Aorta (tissue), 5 donors: ENCODE results near the gene MCOLN2. TPM values are rescaled to one million over a fixed set of nuclear protein-coding genes. Genes with fewer than 3 reads are reported as not detected.

Experiments
- ATAC-seq: fragments of 200-7000 bp; cut with Tn5 transposase; one replicate; pipeline ENCODE4 v1.9.1; 2022; ENCODE audit warnings: moderate library complexity; ENCODE audit not compliant: low FRiP score
- DNase-seq, 2 donors: peaks; one replicate each; pipeline ENCODE4 v3.0.0-alpha.2; 2020
- H3K27ac ChIP-seq, 2 donors: one replicate each; pipeline ENCODE4 v1.5.1; 2013; ENCODE audit warnings: low read length in 2 of 2, mild to moderate bottlenecking in 2 of 2, moderate library complexity in 2 of 2, control low read depth in 1 of 2, inconsistent platforms in 1 of 2, low read depth in 1 of 2
- H3K27me3 ChIP-seq, 2 donors: one replicate each; pipeline ENCODE4 v1.6.1; 2013; ENCODE audit warnings: control low read depth in 1 of 2, low read length in 1 of 2, mild to moderate bottlenecking in 1 of 2, moderate library complexity in 1 of 2; ENCODE audit not compliant: insufficient read depth in 2 of 2, control insufficient read depth in 1 of 2
- H3K36me3 ChIP-seq, 2 donors: one replicate each; pipeline ENCODE4 v1.6.1; 2013; ENCODE audit warnings: control low read depth in 1 of 2, low read length in 1 of 2, mild to moderate bottlenecking in 1 of 2; ENCODE audit not compliant: insufficient read depth in 2 of 2, control insufficient read depth in 1 of 2
- H3K4me1 ChIP-seq, 2 donors: one replicate each; pipeline ENCODE4 v1.6.1; 2013; ENCODE audit warnings: low read length in 2 of 2, control low read depth in 1 of 2, mild to moderate bottlenecking in 1 of 2, moderate library complexity in 1 of 2; ENCODE audit not compliant: insufficient read depth in 2 of 2, control insufficient read depth in 1 of 2
- H3K4me3 ChIP-seq, 2 donors: one replicate each; pipeline ENCODE4 v1.5.1; 2013; ENCODE audit warnings: low read length in 2 of 2, control low read depth in 1 of 2, mild to moderate bottlenecking in 1 of 2
- H3K9me3 ChIP-seq: one replicate; pipeline ENCODE4 v1.6.1; 2013; ENCODE audit warnings: mild to moderate bottlenecking, low read length; ENCODE audit not compliant: control insufficient read depth
- WGBS, 2 donors: extraction: QIAGEN DNeasy Blood & Tissue Kit; methylation state at CpG; one replicate each; pipeline ENCODE4 v1.1.7; 2013; 5-methylcytosine and 5-hydroxymethylcytosine counted together
- intact Hi-C, 2 donors: fragments of 100-400 bp; cut with DNase I; formaldehyde crosslinking; loops; one replicate each; pipeline versions ENCODE4 v1.14.2 to v1.15.0; 2022
- long read RNA-seq, 2 donors: library from polyadenylated mRNA; unstranded; transcript quantifications; one replicate each; pipeline ENCODE4 v2.0.0, GENCODE V29; 2020 to 2021
- polyA plus RNA-seq, 2 donors: library from polyadenylated mRNA; stranded (reverse); fragments of 200-250 nt; gene quantifications; one replicate each; pipeline ENCODE4 v1.2.3, GENCODE V29; 2013
- total RNA-seq, 2 donors: library from RNA; stranded (reverse); fragmentation: NEBNext Ultra II Directional; extraction: Animal tissue kit (Norgen Biotek cat#: 25700); gene quantifications; one replicate each; pipeline ENCODE4 v1.2.1, GENCODE V29; 2021
- donor health status: healthy with polysubstance abuse.
- donor health status: Bipolar disorder and iron deficiency.
- donor health status: DM: no; HTN: no; CAD: no.
- donor health status: DM: no; HTN: no; CAD: no.
- donor health status: DM: yes; HTN: yes; CAD: no.

The MCOLN2 gene
- 1 to 10 TPM; 1.1 to 3.9 TPM for total RNA-seq
- 1 to 10 TPM; 1.0 to 3.3 TPM for polyA plus RNA-seq
- long read RNA-seq, donor 1, result 0 reads
- long read RNA-seq, donor 2, result 0 reads

DNA sequence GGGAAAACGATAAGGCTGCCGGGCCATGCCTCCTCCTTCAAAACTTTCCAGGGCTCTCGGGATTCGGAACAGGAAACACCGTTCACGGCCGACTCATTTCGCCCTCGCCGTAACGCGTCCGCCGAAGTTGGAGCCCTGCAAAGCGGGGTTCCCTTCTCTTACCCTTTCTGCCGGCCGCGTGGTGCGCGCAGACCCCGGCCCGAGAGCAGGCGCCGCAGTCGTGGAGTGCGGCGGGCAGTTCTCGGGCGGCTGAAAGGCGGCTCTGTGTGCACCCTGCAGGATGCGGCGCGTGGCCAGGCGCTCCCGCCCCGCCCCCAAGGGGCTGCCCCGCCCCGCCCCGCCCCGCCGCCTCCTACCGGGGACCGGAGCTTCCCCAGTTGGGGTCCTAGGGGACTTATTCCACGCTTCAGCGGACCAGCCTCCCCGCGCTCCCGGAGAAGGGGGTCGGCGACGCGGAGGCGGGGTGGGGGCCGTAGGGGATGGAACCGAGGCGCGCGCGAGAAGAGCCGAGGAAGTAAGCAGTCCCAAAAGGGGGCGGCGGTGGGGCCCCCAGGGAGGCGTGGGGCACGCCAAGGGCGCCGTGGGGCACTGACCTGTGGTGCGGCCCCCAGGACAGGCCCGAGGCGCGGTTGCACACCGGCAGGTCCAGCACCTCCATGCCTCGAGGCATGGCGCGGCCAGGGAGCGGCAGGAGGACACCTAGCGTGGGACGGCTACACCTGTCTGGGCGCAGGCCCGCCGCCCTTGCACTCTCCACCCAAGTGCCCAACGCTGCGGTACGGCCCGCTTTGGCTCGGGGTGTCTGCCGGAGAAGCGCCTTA lies at the start of gene MCOLN2:
MCOLN2 (minus strand) TSS at position 268 of the 821 bp plus-strand sequence; CDS start at position 27, 241 bp downstream.
- no peaks in the 10 kb centered on the region for H3K4me1 ChIP-seq
- intact Hi-C loops, result loop anchor here in 1 of 2 donors (5.0 kb wide), 1 partner anchor 55 kb away; no protein-coding TSS in a partner anchor
- WGBS, 2 donors, result 1% methylated on average over 69 to 87 of the region's 87 CpGs
- peak within 1 kb of the TSS; percentile 67 to 85 for H3K4me3 ChIP-seq
- no peak within 1 kb of the TSS for H3K27ac ChIP-seq
- no peaks in the 10 kb centered on the region for H3K9me3 ChIP-seq
- DNase-seq, result peak in 1 of 2 donors; percentile 52
- H3K36me3 ChIP-seq, result no peaks in the 10 kb centered on the region
- no peaks in the 10 kb centered on the region for H3K27me3 ChIP-seq
- peak; percentile 75 for ATAC-seq

DNA sequence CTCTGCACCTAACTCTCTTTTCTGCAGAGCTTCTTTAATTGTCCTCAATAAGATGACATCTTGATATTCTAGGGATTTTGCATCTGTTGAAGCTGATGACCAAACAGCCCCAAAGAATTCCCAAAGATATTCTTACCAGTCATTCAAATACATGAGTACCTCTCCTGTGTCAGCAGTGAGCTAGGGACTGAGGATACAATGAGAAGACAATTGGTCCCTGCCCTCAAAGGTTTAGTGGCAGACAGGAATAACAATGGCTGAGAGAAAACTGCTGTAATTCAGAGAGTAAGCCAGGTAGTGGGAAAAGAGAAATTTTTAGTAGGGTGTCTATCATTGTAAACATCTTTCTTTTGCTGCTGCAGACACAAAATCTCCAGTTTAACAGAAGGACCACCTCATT lies 45.5 kb upstream of the MCOLN2 start:
- H3K4me3 ChIP-seq, result no peak overlapping the region
- intact Hi-C loops, result no loop called here
- H3K27ac ChIP-seq, result no peak overlapping the region
- ATAC-seq (no peak), DNase-seq (no peak)
- no peaks in the 10 kb centered on the region for H3K27me3 ChIP-seq
- no peaks in the 10 kb centered on the region for H3K4me1 ChIP-seq
- no peaks in the 10 kb centered on the region for H3K9me3 ChIP-seq
- no peaks in the 10 kb centered on the region for H3K36me3 ChIP-seq

DNA sequence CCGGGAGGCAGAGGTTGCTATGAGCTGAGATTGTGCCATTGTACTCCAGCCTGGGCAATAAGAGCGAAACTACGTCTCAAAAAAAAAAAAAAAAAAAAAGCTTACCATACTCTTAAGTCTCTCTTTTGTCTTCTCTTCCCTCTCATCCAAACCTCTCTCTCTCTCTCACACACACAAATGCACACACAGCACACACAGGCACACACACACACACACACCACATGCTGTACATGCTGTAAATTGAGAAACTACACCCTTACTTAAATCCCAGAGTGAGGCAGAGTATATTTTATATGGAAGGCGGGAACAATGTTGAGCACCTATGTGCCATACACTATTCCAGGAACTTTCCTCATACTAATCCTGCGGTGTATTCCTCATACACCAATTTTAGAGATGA lies 44.9 kb upstream of the MCOLN2 start:
- Histone ChIP-seq H3K4me1 (no peaks in the 10 kb centered on the region), H3K9me3 (no peaks in the 10 kb centered on the region), H3K36me3 (no peaks in the 10 kb centered on the region), H3K27ac (no peak overlapping the region), H3K27me3 (no peaks in the 10 kb centered on the region), H3K4me3 (no peak overlapping the region)
- DNase-seq (no peak), ATAC-seq (no peak)
- WGBS, 2 donors, result 88 to 91% methylated on average over 5 of the region's 5 CpGs
- intact Hi-C loops, result no loop called here

DNA sequence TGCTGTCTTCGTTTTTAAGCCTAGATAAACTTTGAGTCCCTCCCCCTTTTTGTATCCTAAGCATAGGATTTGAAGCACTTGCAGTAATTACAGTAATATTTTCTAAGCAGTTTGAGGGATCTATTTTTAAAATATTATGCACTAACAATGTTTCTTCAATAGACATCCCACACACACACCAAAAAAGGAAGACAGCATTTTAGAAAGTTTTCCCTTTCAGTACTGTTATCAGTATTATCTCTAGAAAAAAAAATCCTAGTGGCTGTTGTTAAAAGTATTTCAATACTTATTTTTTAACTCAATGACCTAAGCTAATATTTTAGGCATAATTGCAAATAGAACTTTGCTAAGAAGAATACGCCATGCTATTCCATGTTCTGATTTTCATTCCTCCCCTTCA lies 36.3 kb upstream of the MCOLN2 start:
- no peak for DNase-seq
- ATAC-seq, result no peak
- Histone ChIP-seq H3K4me3 (no peak overlapping the region), H3K9me3 (no peaks in the 10 kb centered on the region), H3K4me1 (no peaks in the 10 kb centered on the region), H3K27me3 (no peaks in the 10 kb centered on the region), H3K36me3 (no peaks in the 10 kb centered on the region), H3K27ac (peak overlapping the region in 1 of 2 donors; percentile 36)
- intact Hi-C loops, result no loop called here
- 10 to 12% methylated on average over 2 of the region's 2 CpGs for WGBS, 2 donors

DNA sequence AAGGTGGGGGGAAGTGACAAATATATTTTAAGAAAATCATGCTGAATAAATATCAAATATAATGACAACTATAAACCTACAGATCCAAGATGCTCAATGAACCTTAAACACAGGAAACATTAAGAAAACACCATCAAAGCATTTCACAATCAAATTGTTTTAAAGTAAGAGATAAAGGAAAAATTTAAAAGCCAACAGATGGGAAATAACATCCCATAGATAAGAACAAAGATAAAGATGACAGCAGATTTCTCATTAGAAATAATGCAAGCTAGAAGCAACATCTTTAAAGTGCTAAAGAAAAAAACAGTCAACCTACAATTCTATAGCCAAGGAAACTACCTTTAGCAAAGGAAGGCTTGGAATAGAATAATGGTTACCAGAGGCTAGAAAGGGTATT lies 33.6 kb upstream of the MCOLN2 start:
- Histone ChIP-seq H3K36me3 (no peaks in the 10 kb centered on the region), H3K4me1 (no peaks in the 10 kb centered on the region), H3K9me3 (no peaks in the 10 kb centered on the region), H3K27me3 (no peaks in the 10 kb centered on the region), H3K27ac (no peak overlapping the region), H3K4me3 (no peak overlapping the region)
- intact Hi-C loops, result no loop called here
- DNase-seq (no peak), ATAC-seq (no peak)

DNA sequence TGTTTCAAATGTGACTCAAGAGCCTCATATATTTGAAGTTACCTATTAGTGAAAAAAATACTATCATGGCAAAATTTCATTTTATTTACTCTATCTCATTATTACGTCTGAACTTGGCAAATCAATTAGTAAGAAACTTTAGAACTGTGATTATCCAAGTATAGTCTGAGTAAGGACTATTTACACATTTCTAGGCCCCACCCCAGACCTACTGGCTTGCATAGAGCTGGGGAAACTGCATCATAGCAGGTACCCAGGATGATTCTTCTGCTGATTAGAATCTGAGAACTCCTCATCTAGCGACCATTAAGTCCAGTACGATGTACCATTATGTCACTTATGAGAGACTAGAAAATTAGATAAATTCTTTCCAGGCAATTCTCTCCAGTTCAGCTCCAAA lies 31.2 kb upstream of the MCOLN2 start:
- Histone ChIP-seq H3K27me3 (no peaks in the 10 kb centered on the region), H3K36me3 (no peaks in the 10 kb centered on the region), H3K4me1 (no peaks in the 10 kb centered on the region), H3K4me3 (no peak overlapping the region), H3K9me3 (no peaks in the 10 kb centered on the region), H3K27ac (no peak overlapping the region)
- DNase-seq (no peak), ATAC-seq (no peak)
- intact Hi-C loops, result loop anchor here in 1 of 2 donors (5.0 kb wide), 1 partner anchor 81 kb away; no protein-coding TSS in a partner anchor
- 84 to 87% methylated on average over 3 of the region's 3 CpGs for WGBS, 2 donors

DNA sequence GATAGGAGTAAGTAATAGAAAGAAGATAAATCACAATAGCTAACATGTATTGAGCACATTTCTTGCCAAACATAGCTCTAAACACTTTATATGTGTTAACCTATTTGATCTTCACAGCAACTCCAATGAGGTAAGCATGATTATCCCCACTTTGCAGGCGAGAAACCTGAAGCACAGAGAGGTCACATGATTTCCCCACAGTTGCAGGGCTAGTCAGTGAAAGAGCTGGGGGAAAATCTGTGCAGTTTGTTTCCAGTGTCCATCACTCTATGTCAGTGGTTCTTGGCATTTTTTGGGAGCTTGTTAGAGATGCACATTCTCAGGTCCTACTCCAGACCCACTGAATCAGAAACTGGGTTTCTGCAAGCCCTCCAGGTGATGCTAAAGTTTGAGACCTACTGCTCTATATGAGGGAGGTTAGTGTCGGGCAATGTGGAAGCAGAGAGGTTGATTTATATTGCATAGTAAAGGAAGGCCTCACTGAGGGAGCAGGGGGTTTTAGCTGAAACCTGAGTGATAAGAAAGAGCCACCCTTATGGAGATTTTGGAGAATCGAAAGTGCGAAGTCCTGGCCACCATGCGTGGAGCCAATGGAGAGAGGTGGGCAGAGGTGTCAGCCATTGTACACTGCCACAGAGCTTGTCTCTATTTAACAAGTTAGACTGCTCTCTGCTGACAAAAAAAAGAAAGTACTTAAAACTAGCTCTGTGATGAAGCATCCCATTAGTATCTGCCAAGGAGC lies 30.5 kb upstream of the MCOLN2 start:
- H3K27me3 ChIP-seq, result no peaks in the 10 kb centered on the region
- H3K27ac ChIP-seq, result no peak overlapping the region
- intact Hi-C loops, result loop anchor here (1.0 to 5.0 kb wide), 2 partner anchors 80 to 83 kb away; no protein-coding TSS in a partner anchor
- ATAC-seq (peak; percentile 41), DNase-seq (no peak)
- H3K9me3 ChIP-seq, result no peaks in the 10 kb centered on the region
- WGBS, 2 donors, result 75 to 77% methylated on average over 5 of the region's 5 CpGs
- no peak overlapping the region for H3K4me3 ChIP-seq
- H3K36me3 ChIP-seq, result no peaks in the 10 kb centered on the region
- H3K4me1 ChIP-seq, result no peaks in the 10 kb centered on the region

DNA sequence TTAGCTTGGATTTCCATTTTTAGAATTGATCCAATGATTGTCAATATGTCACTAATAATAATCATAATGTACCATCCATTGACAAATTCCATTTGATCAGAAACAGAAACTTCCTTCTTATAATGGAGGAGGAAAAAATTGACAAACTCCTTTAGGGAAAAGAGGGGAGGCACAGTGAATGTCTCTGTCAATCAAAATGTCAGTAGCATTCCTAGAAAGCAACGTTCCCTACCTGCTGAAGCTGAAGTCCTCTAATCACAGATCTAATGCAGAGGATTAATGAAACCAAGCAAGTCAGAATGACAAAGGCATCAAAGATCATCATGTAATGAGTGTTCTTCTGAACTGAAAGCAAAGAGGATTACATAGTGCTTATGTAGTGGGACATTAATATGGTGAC lies 29.0 kb upstream of the MCOLN2 start:
- Histone ChIP-seq H3K27me3 (no peaks in the 10 kb centered on the region), H3K4me3 (no peak overlapping the region), H3K36me3 (no peaks in the 10 kb centered on the region), H3K4me1 (no peaks in the 10 kb centered on the region), H3K9me3 (no peaks in the 10 kb centered on the region), H3K27ac (no peak overlapping the region)
- 71 to 78% methylated on average over 1 of the region's 1 CpG for WGBS, 2 donors
- intact Hi-C loops, result loop anchor here in 1 of 2 donors (5.0 kb wide), 1 partner anchor 79 kb away; no protein-coding TSS in a partner anchor
- no peak for DNase-seq
- no peak for ATAC-seq
